Hepatocyte (in vitro differentiated cells): ENCODE results near the gene ANTXR2.

Experiments used
- EZH2phosphoT487 ChIP-seq: fragments of 200-600 bp; sonication (generic); IDR thresholded peaks from one replicate; pipeline ENCODE4 v1.6.1; 2018; ENCODE audit warnings: antibody characterized with exemption, mild to moderate bottlenecking, low read depth, moderate library complexity; ENCODE audit not compliant: unreplicated experiment, severe bottlenecking
- TF ChIP-seq, protein P1 (sequence below): fragments of 200-600 bp; sonication (generic); IDR thresholded peaks from 2 replicates; pipeline ENCODE4 v1.5.1; 2016; ENCODE audit warnings: antibody characterized with exemption, mild to moderate bottlenecking; ENCODE audit not compliant: poor library complexity

DNA sequence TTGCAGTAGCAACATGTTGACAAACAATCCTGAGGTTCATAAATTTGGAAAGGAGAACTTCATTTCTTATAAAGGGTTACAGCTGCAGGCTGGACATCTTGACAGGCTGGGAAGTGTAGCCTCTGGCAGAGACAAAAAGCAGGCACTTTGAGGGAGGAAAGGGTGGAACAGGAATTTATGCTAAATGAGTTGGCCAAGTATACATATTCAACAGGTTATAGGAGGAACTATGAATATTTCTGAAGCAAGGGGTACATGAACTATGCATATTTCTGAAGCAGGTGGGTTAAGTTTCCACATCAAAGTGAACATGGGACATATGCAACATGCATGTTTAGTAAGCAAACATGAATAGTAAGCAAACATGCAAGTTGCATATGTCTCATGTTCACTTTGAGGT is 1.6 kb upstream of the ANTXR2 start:
- no peak for TF ChIP-seq EZH2phosphoT487
- TF ChIP-seq, protein P1, sequence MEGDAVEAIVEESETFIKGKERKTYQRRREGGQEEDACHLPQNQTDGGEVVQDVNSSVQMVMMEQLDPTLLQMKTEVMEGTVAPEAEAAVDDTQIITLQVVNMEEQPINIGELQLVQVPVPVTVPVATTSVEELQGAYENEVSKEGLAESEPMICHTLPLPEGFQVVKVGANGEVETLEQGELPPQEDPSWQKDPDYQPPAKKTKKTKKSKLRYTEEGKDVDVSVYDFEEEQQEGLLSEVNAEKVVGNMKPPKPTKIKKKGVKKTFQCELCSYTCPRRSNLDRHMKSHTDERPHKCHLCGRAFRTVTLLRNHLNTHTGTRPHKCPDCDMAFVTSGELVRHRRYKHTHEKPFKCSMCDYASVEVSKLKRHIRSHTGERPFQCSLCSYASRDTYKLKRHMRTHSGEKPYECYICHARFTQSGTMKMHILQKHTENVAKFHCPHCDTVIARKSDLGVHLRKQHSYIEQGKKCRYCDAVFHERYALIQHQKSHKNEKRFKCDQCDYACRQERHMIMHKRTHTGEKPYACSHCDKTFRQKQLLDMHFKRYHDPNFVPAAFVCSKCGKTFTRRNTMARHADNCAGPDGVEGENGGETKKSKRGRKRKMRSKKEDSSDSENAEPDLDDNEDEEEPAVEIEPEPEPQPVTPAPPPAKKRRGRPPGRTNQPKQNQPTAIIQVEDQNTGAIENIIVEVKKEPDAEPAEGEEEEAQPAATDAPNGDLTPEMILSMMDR = no peak
